DMS153 treated with DMSO at 0.1 percent for 48 hours (cell line): ENCODE results near the gene TPRX2.
"Not testable (repeated sequence)": the region's sequence is repeated elsewhere in the genome, so short reads cannot be mapped to it uniquely, and the experiment has no call there.

ENCODE experiments used
- DNase-seq: peaks from one replicate; lab custom pipeline; 2025; ENCODE audit not compliant: unreplicated experiment; lab: John Stamatoyannopoulos, UW

Gene TPRX2

DNA sequence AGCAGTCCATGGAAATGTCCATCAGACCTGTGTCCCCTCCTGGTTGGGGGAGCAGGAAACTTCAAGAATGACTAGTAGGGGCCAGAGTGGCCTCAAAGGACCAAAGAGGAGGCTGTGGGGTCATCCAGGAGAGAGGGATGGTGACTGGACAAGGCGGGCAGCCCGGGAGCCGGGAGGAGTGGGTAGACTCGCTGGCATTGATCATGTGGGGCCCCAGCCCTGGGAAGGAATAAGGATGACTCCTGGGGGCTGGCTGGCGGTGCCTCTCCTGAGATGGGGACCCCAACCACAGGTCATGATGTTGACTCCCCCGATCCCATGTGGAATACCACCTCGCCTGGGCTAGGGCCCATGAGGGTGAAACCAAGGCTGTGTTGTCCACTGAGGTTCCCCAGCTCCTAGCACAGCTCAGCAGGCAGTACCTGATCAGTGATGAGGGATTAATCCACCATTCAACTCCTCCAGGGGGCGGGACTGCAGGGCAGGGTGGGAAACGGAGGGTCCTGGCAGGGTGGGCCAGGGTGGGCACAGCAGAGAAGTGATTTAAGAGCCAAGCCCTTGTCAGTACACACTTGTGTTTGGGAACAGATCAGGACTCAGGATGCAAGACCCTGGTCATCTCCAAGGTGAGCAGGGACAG lies at the start of gene TPRX2:
TSS of gene TPRX2 (plus strand) at position 590 of the 640 bp plus-strand sequence. CDS start at position 602, 12 bp downstream.
- not testable (repeated sequence) for DNase-seq

DNA sequence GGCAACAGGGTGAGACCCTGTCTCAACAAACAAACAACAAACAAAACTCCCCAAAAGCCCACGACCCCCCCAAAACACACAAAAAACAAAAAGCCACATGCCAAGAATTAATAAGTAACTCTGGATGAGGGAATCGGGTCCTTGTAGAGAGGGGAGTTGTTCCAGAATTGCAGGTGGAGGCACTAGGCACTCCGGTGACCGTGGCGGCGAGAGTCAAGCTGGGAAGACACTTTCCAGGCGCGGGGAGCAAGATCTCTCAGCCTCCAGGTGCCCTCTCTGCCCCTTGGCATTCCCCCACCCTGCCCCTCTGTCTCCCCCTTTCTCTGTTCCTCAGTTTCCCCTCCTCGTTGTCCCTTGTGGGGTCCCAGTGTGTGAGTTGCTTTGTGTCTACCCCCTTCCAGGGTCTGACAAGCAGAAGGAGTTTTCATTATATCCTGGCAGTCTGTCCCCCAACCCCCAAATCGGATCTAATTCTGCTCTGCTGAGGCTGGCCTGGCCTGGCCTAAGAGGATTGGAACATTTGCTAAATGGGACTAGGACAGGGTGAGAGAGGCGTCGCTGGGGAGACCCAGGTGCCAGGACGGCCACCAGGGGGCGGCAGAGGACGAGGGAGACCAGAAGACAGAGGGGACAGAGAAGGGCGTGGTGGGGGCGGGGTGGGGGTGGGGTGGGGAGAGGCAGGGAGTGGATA lies 45.6 kb upstream of the TPRX2 start:
- DNase-seq = peak; percentile 4

- DNase-seq = no peak
Measured at GRCh38 chr19:47813995-47814328, 45.1 kb upstream of the TPRX2 start.

DNA sequence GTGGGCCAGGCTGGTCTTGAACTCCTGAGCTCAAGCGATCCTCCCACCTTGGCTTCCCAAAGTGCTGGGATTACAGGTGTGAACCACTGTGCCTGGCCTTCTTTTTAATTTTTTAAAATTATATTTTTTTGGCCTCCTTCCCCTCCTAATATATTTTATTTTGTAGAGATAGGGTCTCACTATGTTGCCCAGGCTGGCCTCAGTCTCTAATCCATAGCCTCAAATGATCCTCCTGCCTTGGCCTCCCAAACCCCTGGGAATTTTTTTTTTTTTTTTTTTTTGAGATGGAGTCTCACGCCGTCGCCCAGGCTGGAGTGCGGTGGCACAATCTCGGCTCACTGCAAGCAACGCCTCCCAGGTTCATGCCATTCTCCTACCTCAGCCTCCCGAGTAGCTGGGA lies 42.8 kb upstream of the TPRX2 start:
- DNase-seq = not testable (repeated sequence)

GRCh38 chr19:47818221-47818620 lies 40.8 kb upstream of the TPRX2 start:
- not testable (repeated sequence) for DNase-seq

DNA sequence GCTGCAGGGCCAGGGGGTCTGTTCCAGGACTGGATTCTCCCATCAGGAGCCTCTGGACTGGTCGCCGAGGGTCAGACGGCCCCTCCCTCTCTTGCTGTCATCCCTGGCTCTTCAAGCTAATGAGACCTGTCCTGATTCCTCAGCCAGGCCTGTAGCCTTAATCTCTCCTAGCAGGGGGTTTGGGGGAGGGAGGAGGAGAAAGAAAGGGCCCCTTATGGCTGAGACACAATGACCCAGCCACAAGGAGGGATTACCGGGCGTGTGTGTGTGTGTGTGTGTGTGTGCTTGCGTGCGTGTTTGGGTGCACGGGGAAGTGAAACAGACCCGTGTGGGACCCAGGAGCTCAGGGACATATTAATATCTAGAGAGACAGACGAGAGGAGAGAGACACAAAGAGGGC lies 39.2 kb upstream of the TPRX2 start:
- DNase-seq = no peak

DNA sequence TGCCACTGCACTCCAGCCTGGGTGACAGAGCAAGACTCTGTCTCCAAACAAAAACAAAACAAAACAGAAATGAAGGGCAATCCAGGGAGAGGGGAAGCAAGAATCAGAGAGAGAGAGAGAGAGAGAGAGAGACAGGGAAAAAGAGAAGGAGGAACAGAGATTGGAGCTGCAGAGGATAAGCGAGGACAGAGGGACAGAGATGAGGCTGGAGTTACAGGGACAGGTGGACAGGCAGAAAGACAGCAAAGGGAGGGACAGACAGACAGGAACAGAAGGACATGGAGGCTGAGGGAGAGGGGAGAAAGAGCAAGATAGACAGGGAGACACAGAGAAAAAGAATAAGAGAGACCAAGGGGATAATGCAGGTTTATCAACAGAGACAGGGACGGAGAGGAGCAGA lies 38.6 kb upstream of the TPRX2 start:
- DNase-seq = no peak

GRCh38 chr19:47821460-47822020 lies 37.5 kb upstream of the TPRX2 start, which contains the start of gene CRX:
TSS of gene CRX (plus strand) at chr19:47821937. CDS start at chr19:47834444, 12,507 bp downstream.
- DNase-seq = no peak

DNA sequence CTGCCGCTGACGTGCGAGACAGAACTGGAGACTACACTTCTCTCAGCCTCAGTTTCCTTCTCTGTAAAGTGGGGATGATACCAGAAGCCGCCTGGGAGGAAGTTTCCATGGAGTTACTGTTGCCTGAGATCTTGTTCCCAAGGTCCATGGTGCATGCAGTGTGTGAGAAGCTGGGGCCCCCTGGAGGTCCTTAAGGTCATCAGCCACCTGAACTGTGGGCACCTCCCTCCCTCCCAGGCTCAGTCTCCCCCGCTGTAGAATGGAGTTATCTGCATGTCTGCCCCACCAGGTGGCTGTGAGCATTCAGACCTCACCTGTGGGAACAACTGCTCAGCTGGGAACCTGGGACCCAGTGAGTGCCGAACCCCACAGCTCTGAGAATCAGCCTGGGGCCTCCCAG lies 34.6 kb upstream of the TPRX2 start:
- DNase-seq = no peak

DNA sequence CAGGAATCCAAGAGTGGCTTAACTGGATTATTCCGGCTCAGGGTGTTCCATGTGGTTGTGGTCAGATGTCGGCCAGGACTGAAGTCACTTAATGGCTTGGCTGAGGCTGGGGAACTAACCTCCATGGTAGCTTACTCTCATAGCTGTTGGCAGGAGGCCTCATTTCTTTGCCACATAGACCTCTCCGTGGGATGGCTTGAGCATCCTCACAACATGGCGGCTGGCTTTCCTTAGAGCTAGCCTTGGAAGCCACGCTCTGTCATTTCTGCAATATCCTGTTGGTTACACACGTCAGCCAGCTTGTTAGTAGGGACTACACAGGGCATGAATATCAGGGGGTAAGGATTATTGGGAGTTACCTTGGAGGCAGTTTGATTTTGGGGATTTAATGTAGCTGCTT lies 32.2 kb upstream of the TPRX2 start:
- no peak for DNase-seq

- DNase-seq = no peak
Measured at GRCh38 chr19:47832723-47833122, 26.3 kb upstream of the TPRX2 start.

DNA sequence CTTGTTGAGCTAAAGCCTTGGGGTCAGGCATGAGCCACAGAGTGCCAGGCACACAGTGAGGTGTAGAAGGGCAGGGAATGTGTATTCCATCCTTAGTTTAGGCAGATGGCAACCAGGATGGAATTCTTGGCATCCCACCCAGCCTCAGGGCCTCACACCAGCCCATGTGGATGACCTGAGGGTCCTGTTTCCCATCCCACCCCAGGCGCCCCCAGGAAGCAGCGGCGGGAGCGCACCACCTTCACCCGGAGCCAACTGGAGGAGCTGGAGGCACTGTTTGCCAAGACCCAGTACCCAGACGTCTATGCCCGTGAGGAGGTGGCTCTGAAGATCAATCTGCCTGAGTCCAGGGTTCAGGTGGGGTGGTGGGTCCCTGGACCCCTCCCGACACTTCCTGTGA lies 23.0 kb upstream of the TPRX2 start:
- no peak for DNase-seq

DNA sequence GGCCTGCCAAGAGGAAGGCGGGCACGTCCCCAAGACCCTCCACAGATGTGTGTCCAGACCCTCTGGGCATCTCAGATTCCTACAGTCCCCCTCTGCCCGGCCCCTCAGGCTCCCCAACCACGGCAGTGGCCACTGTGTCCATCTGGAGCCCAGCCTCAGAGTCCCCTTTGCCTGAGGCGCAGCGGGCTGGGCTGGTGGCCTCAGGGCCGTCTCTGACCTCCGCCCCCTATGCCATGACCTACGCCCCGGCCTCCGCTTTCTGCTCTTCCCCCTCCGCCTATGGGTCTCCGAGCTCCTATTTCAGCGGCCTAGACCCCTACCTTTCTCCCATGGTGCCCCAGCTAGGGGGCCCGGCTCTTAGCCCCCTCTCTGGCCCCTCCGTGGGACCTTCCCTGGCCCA lies 19.6 kb upstream of the TPRX2 start:
- no peak for DNase-seq

GRCh38 chr19:47839913-47840312 lies 19.1 kb upstream of the TPRX2 start:
- DNase-seq = no peak

DNA sequence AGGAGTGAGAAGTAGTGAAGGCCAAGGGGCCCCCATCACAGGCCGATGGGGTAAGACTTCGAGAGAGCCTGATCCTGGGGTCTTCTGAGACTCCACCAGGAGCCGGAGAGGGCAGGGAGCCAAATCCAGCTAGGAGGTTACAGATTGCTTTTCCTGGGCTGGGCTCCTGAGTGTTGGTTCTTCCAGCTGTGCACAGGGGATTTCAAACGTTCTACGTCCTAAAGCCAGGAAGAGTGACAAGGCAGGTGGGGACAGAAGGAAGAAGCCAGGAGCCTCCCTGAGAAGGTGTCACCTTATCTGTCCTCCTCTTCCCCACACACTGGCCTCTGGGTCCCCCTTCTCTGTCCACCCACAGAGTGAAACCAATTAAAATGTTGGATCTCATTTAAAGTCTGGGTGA lies 16.1 kb upstream of the TPRX2 start:
- no peak for DNase-seq

DNA sequence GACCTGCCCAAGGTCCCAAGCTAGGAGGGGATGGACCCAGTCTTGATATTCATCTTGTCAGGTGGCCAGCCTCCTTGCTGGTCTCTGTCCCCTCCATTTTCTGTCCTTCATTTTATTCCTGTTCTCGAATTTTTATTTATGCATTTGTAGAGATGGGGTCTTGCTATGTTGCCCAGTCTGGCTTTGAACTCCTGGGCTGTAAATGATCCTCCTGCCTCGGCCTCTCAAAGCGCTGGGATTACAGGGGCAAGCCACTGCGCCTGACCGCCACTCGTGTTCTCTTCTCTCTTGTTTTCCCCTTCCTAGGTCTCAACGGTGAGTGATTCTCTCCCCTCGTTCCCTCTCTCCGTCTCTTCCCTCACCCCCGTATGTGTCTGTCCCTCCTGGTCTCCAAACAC lies 10.6 kb upstream of the TPRX2 start:
- DNase-seq = no peak

DNA sequence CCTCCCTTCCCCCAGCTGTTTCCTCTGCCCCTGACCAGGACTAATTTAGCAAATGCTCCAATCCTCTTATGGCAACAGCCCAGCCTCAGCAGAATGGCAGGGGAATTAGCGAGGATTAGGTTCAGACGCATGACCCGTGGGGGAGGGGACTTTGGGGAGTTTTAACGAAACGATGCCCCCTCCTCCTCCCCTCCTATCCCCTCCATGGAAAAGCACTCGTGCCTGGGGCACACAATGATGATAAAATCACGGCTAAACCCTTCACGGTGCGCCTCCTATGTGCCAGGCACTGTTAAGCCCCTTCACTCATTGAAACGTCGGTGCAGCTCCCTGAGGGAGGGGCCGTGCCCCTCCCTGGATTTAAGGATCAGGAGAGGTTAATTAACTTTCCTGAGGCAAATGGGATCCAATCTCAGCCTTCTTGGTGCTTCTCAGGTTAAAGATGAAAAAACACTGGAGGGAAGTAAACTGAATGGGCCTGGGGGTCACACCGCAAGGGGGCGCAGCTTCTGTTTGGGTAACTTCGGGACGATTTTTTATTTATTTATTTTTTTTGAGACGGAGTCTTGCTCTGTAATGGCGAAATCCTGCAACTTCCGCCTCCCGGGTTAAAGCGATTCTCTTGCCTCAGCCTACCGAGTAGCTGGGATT lies 10.1 kb upstream of the TPRX2 start:
- no peak for DNase-seq

DNA sequence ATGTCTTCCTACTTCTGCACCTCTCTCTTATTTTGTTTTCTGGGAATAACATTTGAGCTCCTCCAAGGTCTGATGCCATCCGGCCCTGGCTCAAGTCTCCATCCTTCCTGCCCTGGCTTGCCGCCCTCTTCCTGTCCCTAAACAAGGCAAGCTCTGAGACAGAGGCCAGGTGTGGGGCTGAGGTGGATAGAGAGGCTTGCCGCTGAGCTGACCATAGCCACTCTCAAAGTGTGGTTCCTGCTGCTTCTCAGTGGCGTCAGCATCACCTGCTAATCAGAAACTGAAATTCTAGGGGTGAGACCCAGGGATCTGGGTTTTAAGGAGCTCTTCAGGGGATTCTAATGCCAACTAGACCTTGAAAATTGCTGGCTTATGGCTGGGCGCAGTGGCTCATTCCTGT lies 6.0 kb upstream of the TPRX2 start:
- no peak for DNase-seq

GRCh38 chr19:47854459-47854858 lies 4.6 kb upstream of the TPRX2 start:
- no peak for DNase-seq

DNA sequence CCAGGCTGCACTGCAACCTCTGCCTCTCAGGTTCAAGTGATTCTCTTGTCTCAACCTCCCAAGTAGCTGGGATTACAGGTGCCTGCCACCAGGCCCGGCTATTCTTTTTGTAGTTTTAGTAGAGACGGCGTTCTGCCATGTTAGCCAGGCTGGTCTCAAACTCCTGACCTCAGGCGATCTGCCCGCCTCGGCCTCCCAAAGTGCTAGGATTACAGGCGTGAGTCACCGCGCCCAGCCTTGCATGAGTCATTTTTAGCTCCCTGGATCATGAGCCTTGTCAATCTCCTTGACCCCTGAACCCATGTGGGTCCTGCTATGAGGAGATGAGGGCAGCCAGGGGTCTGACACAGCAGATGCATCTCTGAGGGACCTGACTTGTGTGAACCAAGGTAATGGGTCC lies 804 bp upstream of the TPRX2 start:
- not testable (repeated sequence) for DNase-seq

DNA sequence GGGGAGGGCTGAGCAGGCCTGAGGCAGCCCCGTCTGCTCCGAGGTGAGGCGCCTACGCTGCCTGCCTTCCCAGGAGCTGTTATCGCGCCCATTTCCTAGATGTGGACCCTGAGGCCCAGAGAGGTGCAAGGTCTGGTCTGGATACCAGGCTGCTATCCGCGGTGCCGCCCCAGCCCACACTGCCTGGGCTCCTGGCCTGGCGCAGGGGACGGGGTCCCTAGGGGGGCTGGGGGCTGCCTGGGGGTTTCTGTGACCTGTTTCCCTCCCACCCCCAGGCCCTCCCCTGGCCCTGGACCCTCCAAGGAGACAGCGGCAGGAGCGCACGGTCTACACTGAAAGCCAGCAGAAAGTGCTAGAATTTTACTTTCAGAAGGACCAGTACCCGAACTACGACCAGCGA lies 803 bp downstream of the TPRX2 start:
- not testable (repeated sequence) for DNase-seq
